Kasumi-1 (cell line): ENCODE measurements around the gene MRPL58.
"Not testable (repeated sequence)": the region's sequence is repeated elsewhere in the genome, so short reads cannot be mapped to it uniquely, and the experiment has no call there.

Experiments used
- DNase-seq, 2 experiments: peaks; one replicate each; lab custom pipeline; 2025; lab: John Stamatoyannopoulos, UW

Gene MRPL58

DNA sequence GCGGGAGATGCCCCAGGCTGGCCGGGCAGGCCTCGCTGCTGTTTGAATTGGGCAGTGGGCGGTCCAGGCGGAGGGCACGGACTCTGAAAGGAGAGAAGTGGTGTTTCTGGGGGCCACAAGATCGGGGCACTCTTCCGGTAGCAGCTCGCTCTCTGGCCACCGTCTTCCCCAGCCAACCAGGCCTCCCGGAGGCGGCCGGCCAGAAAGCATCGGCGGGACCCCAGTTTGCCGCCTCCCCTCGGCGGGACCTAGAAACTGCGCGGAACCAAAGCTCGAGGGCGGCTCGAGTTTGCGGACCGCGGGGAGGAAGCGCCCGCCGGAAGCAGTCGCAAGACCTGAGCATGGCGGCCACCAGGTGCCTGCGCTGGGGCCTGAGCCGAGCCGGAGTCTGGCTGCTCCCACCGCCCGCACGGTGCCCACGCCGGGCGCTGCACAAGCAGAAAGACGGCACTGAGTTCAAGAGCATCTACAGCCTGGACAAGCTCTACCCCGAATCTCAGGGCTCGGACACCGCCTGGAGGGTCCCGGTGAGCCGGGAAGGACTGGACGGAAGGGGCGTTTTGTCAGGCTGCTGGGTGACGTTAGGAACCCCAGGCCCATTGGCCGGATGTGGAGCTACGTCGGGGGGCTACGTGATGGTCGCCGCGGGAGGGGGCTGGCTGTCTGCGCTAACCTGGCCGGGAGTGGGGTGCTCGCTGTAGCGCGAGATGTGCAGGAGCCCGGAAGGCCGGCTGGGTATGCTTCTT is at the start of gene MRPL58:
Gene MRPL58, plus strand, starts transcription at position 325 of the 746 bp plus-strand sequence. Its CDS starts 17 bp downstream, at position 342.
- peak; percentile 88 to 90 for DNase-seq

DNA sequence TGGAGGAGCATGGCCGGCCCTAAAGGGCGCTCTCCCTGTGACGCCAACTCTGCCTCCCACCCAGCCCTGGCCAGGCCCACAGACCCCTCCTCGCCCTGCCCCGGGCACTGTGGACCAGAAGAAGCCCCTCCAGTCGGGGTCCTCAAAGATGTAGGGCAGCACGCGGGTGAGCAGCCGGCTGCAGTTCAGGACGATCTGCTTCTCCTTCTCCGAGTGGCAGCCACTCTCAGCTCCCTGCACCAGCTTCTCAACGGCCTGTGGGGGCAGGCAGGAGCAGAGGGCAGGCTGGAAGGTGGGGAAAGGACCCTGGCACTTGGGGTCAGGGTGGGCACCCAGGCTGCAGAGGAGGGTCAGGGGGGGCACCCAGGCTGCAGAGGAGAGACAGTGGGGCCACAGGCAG is 48.8 kb upstream of the MRPL58 start:
- DNase-seq, result peak; percentile 74 to 82

DNA sequence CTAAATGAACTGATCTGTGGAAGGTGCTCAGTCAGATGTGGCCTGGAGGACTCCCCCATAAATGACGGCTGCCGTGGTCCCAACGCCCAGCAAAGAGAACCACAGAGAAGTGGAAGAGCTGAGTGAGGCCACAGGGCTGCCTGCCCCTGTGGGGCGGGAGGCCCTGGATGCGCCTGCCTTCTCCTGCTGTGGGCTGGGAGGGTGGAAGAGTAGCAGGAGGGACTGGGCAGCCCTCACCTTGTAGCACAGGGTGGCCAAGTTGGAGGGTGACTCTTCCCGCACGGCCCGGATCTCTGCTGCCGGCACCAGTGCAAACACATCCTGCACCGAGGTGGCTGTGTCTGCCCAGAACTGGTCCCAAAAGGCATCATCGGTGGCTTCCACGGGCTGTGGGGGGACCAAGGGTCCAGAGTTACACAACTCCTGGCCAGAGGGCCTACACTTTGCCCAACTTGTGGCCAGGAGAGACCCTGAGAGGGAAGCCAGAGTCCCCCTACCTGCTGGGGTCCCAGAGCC is 48.2 kb upstream of the MRPL58 start:
- DNase-seq, result no peak

DNA sequence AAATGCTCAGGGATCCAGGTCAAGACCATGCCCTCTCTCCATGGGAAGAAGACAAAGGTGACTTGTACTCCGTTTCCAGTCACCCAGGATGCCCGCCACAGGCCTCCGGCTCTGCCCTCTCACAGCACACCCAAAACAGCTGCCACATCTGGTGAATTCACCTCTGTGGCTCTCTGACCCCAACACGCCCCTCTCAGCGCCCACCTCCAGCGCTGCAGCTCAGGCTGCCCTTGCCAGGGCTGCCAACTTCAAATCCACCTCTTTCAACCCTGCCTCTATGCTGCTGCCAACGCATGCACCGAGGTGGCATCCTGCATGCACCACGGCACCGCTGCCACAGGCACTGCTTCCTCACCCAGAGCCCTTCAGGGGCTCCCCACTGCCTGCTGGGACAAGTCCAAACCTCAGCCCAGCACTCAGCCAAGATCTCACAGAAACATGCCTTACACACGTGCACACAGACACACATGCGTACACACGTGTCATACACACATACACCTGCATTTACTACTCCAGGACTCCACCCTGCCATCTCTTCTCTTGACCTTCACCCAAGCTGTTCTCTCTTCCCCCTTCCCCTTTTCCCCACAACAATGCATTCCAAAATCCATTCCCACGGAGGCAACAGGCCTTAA is 47.4 kb upstream of the MRPL58 start:
- DNase-seq, result no peak

DNA sequence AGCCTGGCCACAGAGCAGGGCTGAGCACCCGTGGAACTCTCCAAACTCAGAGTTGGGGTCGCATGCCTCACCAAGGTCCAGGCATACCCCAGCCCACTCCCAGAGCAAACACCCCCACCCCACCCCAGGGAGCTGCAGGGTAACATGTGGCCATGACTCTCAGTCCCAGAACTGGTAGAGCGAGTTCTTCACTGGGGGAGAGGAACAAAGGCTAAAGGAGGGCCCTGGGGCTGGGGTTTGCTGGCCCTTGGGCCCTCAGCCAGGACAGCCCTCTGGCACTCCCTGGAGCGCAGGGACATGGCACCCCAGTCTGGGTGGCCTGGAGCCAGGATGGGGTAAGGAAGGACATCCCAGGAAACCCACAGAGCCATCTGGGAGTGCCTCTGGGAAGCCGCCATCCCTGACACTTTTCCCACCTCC is 44.1 kb upstream of the MRPL58 start:
- DNase-seq, result no peak

DNA sequence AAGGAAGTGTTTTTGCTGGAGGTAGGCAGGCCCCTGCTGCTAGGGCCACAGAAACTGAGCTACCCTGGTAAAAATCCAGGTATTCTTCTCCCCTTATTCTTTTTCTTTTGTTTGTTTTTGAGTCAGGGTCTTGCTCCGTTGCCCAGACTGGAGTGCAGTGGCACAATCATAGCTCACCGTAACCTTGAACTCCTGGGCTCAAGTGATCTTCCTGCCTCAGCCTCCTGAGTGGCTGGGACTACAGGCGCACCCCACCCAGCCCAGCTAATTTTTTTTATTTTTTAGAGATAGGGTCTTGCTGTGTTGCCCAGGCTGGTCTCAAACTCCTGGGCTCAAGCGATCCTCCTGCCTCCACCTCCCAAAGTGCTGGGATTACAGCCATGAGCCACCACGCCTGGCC is 43.0 kb upstream of the MRPL58 start:
- not testable (repeated sequence) for DNase-seq

DNA sequence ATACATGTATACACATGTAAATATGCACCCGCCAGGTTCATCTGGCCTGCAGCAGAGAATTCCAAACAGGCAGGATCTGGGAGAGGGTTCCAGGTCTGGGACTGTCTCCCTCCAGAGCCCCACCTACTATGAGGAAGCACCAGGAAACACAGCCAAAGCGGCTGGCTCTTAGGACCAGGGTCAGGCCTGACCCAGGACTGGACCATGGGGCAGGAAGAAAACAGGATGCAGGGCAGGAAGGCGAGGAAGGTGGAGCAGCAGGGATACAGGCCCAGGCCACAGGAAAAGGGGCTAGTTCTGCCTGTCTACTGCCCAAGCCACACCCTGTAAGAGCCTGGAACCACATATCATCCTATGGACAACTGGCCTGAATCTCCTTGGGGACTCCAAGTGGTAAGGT is 42.1 kb upstream of the MRPL58 start:
- DNase-seq, result no peak

DNA sequence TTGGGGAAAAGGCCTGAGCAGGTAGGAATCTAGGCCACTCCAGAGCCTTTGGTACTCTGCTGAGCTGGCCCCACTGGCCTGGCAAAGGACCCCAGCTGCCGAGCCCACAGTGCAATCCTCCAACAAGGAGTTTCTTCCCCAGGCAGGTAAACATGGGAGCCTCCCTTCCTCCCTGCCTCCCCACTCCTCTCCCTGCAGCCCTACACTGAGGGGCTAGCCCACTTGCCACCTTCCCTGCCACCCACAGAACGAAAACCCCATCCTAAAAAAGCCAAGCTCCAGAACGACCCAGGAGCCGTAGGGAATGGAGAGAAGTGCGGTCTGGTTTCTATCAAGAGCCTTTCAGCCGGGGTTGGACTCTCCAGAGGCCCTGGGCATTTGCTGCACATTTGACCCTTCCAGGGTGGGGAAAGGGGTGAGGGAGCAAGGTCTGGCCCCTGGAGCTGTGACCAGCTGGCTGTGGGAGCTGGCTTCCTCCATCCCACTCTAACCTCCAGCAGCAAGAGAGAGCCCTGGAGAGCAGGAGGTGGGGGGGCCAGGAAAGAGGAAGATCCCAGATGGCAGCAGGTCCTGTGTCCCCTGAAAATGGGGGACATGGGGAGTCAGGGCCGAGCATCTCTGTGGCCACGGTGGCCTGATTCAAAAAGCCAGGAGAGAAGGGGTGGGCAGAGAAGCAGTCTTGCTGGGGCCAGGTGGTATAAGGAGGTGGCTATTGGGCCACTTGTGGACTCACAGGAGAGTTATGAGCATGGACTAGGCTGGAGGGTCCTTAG is 41.2 kb upstream of the MRPL58 start:
- no peak for DNase-seq

DNA sequence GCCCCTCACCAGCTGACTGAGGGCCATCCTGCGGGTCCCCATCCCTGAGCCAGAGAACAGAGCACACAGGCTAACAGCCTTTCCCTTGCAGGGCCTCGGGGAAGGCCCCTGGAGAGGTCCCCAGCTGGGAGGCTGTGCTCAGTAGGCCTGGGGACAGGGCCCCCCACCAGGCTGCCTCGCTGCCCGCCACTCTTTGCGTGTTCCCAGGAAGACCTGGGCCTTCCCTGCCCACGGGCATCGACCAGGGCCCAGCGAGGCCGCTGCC is 40.7 kb upstream of the MRPL58 start:
- DNase-seq, result no peak

DNA sequence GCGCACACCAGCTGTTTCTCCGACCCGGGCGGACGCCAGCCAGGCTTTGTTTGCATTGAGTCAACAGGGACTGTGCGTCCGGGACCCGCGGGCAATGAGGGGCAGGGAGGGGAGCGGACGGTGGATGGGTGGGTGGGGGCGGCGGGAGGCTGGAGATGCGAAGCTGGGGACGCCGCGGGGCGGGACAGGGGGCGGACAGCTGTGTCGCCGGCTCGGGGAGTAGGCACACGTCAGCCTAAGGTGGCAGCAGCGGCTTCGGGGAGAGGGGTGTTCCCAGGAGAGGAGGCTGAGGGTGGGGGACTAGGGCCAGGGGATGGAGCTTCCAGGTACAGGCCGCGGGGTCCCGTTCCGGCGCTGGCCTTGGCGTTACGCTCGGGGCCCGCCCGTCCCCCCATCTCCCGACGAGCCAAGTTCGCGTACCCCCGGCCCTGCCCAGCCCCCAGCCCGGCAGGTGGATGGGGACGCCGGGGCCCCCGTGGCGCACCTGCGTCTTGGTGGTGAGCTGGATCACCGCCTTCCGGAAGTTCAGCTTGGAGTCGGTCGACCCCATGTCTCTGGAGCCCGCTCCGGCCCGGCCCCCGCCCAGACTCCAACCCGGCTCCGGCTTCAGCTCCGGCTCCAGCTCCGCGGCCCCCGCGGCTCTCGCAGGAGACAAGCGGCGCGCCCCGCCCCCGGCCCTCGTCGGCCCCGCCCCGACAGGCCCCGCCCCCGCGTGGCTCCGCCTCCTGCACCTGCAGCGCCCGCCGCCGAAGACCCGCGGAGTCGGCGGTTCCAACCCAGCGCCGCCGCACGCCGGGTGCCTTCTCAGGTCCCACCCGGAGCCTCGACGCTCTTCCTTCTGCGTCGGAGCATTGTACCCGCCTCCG is 40.1 kb upstream of the MRPL58 start, which contains the start of gene HID1:
Gene HID1, minus strand, starts transcription at position 653 of the 866 bp plus-strand sequence. Its CDS starts 103 bp downstream, at position 550.
- peak in 1 of 2 experiments; percentile 33 for DNase-seq

DNA sequence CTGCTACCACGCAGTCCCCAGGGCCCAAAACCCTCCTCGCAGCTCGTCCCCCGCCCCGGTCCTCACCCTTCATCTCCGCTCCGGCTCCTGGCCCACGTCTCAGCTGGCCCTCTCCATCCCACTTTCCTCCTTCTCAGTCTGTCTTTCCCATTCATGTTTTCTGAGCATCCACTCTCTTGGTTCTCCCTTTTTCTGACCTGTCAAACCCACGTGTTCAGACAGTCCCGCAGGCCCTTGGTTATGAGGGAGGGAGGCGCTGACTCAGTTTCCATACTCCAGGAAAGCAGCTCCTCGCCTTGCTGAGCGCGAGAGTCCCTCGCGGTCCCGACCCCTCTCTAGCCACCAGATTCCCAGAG is 39.5 kb upstream of the MRPL58 start:
- no peak for DNase-seq

DNA sequence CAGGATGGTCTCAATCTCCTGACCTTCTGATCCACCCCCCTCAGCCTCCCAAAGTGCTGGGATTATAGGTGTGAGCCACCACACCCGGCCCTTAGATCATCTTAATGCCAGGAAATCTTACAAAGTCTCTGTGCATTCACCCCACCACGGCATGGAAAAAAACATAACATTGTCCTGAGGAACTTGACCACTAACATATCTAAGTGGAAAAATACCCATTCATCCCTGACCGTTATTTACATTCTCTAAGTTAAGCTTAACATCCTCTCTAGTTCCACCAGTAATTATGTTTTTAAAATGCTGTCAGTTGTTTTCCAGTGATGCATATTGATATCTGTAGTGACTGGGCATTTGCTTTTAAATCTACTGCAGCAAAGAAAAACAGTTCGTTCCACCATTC is 36.5 kb upstream of the MRPL58 start:
- no peak for DNase-seq

DNA sequence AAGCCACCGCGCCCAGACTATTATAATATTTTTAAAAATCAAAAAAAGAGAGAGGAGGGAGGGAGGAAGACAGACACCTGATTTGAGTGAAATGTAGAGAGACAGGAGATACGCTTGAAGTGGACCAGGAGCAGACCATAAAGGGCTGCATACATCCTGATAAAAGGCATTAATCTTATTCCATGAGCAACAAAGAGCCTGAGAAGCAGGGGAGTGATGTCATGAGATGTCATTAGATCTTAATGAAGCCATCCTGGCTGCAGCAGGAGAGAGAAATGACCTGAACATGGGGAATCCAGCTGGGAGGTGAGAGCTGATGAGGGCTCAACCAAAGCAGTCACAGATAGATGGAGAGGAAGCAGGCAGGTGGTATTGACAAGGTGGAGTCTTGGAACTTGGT is 34.7 kb upstream of the MRPL58 start:
- no peak for DNase-seq

DNA sequence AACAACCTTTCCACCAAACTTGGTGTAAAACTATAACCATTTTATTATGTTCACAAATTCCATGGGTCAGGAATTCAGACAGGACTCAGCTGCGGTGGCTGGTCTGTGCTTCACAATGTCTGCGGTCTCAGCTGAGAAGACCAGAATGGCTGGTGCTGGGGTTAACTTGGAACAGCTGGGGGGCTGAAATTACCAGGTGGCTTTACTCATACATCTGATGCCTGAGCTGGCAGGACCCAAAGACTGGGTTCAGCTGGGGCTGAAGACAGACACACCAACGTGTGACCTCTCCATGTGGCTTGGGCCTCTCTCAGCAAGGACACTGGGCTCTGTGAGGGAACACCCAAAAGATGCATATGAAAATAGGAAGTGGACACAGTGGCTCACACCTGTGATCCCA is 34.2 kb upstream of the MRPL58 start:
- no peak for DNase-seq

DNA sequence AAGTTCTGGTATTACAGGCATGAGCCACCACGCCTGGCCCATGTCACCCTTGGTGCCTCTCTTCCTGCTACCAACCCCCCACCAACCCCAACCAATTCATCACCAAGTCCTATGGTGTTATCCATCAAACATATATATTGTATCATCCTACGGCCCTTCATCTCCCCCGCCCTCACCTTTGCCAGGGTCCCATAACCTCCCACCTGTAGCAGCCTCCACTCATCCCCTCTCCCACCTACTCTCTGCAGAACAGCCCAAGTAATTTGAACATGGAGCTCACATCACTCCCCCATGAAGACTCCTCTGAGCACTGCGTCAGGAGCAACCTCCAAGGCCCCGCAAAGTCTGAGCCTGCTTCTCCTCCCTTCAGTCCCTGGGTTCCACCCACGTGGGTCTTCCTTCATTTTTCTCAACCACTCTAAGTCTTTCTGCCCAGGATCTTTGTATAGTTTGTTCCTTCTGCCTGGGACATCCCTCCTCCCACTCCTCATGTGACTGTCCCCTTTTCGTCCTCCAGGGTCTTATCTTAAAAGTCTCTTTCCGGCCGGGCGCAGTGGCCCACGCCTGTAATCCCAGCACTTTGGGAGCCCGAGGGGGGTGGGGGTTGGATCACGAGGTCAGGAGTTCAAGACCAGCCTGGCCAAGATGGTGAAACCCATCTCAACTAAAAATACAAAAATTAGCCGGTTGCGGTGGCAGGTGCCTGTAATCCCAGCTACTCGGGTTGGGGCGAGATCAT is 32.9 kb upstream of the MRPL58 start:
- DNase-seq, result no peak

DNA sequence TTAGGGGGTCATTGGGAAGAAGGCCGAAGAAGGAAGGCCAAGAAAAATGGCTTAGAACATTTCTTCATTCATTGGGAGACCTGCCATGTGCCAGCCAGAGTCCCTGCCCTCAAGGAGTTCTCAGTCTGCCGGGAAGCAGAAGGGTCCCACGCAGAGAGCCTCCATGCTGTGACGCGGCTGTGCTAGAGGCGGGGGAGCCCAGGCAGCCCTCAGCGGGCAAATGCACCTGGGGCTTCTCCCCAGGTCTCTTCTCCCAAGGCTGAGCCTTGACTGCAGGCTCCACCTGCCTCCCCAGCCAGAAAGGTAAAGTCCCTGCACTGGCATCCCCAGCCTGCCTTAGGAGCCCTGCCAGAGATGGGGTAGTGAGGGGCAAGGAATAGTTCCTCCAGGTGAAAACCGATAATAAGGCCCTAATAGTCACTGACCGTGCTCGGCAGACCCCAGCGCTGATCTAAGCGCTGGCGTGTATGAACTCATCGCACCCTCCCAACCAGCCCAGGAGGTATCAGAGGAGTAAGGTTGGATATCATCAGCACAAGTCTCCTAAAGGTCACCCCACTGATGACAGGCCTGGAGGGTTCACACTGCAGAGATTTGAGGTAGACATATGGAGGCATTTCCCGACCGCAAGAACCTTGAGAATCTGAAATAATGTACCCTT is 31.0 kb upstream of the MRPL58 start:
- DNase-seq, result no peak

DNA sequence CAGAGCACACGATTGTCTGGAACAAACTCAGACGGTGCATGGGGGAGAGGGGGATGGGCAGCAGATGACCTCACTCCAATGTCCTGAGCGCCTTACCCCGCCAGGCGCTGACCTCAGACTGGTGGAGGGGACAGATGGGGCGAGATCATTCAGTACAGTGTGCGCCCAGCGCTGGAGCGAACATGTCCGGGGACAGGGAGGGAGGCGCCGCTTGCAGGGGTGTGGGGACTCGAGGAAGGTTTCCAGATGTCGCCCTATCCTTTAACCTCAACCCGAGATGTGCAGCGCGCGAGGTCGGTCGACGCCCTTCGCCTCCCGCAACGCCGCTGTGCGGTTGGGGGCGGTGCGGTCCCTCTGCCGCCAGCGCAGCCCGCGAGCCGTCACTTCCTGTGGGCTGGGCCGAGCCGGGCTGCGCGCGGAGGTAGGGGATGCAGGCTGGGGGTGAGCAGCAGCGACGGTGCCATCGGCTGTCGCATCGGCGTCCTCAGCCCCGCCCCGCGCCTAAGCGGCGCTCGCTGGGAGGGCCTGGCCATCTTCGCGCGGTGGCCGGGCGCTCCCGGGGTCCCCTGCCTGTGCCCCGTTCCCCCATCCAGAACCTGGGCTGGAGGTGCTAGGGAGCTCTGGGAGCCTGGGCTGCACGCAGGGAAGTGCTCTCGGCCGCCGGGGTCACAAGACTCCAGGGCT is 30.3 kb upstream of the MRPL58 start:
- DNase-seq, result no peak

DNA sequence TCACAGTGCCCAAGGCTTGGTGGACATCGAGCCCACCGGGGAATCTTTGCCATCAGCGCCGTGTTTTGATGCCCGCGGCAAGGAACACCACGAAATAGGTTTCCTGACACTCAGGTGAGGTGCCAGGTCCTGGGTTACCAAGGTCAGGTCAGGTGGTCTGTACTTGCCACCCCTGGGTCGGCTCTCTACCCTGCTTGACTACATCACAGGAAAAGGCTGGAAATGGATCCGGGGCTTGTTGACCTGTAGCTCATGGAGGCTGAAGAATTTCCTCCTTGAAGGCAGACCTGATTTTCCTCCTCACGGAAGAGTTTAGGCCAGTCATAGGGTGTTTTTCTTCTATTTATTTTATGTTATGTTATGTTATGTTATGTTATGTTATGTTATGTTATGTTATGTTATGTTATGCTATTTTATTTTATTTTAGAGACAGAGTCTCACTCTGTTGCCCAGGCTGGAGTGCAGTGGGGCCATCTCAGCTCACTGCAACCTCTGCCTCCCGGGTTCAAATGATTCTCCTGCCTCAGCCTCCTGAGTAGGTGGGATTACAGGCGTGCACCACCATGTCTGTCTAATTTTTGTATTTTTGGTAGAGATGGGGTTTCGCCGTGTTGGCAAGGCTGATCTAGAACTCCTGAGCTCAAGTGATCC is 29.7 kb upstream of the MRPL58 start:
- DNase-seq, result not testable (repeated sequence)

DNA sequence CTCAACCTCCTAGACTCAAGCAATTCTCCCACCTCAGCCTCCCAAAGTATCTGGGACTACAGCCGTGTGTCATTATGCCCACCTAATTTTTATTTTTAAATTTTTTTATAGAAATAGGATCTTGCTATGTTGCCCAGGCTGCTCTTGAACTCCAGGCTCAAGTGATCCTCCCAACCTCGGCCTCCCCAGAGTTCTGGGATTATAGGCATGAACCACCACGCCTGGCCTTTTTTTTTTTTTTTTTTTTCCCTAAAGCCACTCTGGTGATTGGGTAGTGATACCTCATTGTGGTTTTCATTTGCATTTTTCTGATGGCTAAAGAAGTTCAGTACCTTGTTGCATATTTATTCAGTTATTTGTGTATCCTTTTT is 26.3 kb upstream of the MRPL58 start:
- DNase-seq, result no peak
